ENCODE data around the gene BBS2. TPM values are rescaled to one million over a fixed set of nuclear protein-coding genes. Genes with fewer than 3 reads are reported as not detected.

Gene BBS2
- total RNA-seq, 4 donors from 2014 or later: 25.3 to 52.6 (median 37.9) TPM

DNA sequence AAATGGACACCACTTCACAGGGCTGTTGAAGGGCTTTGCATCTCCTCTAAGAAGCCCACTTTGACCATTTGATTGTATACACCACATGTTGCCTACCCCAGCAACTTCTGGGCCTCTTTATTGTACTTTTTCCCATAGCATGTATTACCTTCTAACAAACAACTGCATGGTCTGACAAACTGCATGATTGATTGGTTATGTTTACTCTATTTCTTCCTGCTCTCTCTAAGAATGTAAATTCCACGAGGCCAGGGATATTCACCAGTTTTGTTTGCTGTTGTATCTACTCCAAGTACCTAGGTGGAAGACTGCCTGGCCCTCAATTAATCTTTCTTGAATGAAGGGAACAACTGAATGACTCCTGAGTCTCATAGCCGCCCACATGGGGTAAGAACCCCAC is 22.2 kb upstream of the BBS2 start:
- TF ChIP-seq, protein P1, sequence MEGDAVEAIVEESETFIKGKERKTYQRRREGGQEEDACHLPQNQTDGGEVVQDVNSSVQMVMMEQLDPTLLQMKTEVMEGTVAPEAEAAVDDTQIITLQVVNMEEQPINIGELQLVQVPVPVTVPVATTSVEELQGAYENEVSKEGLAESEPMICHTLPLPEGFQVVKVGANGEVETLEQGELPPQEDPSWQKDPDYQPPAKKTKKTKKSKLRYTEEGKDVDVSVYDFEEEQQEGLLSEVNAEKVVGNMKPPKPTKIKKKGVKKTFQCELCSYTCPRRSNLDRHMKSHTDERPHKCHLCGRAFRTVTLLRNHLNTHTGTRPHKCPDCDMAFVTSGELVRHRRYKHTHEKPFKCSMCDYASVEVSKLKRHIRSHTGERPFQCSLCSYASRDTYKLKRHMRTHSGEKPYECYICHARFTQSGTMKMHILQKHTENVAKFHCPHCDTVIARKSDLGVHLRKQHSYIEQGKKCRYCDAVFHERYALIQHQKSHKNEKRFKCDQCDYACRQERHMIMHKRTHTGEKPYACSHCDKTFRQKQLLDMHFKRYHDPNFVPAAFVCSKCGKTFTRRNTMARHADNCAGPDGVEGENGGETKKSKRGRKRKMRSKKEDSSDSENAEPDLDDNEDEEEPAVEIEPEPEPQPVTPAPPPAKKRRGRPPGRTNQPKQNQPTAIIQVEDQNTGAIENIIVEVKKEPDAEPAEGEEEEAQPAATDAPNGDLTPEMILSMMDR (IDR thresholded peaks at IDR 0.05; ENCODE audit: low read depth): no peak

DNA sequence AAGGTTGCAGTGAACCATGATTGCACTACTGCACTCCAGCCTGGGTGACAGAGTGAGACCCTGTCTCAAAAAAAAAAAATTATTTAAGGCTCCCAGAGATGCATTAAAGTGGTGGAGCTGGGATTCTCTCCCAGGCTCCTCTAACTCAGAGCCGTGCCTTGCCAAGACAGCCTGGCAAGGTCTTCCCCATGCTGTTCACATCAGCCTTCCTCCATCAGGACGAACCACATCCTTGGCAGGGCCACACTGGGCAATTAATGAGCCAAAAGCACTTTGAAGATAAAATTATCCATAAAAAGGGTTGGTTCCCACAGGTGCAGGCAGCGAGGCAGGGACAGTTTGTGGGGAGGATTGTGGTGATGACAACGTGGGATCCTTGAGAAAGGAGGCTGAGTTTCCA is 19.8 kb upstream of the BBS2 start:
- TF ChIP-seq, protein P1 (IDR thresholded peaks at IDR 0.05; ENCODE audit: low read depth): no peak

DNA sequence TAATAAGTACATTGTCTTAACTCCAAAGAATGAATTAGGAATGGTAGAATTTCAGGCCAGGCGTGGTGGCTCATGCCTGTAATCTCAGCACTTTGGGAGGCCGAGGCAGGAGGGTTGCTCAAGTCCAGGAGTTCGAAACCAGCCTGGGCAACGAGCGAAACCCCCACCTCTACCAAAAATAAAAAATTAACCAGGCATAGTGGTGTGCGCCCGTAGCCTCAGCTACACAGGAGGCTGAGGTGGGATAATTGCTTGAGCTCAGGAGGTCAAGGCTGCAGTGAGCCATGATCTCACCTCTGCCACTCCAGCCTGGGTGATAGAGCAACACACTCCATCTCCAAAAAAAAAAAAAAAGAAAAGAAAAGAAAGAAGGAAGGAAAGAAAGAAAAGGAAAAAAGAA is 18.5 kb upstream of the BBS2 start:
- TF ChIP-seq, protein P1 (IDR thresholded peaks at IDR 0.05; ENCODE audit: low read depth): no peak

DNA sequence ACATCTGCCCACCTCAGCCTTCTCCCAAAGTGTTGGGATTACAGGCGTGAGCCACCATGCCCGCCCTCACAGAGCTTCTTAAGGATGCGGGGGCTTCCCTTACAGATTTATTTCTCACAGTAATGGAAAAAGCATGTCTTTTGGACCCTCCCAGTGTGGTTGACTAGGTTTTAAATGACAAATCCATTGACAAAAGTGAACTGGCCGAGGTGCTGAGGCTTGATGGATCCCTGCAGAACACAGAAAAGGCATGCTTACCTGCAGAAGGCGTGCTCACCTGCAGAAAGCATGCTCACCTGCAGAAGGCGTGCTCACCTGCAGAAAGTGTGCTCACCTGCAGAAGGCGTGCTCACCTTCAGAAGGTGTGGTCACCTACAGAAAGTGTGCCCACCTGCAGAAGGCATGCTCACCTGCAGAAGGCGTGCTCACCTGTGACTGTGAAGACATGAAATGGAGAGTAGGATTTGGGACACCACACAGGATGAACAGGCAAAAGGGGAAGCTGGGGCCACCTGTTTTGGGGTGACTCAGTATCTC is 15.1 kb upstream of the BBS2 start:
- TF ChIP-seq, protein P1 (IDR thresholded peaks at IDR 0.05; ENCODE audit: low read depth): no peak

DNA sequence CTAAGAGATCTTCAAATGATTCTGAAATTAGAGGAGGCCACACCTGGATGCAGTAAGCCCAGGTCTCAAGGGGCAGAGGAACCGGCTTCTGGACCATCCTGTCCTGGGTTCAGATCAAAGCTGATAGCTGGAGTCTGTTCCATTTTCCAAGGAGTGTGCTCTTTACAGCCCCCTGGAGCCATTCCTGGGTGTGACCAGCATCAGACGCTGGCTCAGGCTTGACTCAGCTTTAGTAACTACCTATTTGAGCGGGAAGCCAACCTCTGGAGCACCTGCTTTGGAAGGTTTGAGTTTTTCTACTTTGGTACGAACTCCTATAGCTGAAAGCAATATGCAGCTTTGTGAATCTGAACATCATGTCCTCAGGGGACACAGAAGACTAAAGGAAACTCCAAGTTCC is 12.9 kb upstream of the BBS2 start:
- TF ChIP-seq, protein P1 (IDR thresholded peaks at IDR 0.05; ENCODE audit: low read depth): no peak

DNA sequence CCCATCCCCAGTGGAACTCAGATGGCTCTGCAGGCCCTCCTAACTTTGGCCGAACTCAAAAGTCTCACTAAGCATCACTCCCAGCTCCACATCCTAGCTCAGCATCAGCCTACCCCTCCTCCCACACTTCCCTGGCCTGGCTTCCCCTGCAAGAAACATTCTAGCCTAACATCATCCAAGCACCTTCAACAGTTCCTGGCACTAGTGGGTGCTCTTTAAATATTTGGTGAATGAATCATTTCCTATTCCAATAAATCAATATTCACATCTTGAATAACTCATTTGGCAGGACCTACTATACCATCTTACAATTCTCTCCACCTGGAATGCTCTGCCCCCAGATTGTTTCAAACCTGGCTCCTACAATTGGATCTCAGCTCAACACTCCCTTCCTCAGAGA is 11.0 kb upstream of the BBS2 start:
- TF ChIP-seq, protein P1 (IDR thresholded peaks at IDR 0.05; ENCODE audit: low read depth): no peak

DNA sequence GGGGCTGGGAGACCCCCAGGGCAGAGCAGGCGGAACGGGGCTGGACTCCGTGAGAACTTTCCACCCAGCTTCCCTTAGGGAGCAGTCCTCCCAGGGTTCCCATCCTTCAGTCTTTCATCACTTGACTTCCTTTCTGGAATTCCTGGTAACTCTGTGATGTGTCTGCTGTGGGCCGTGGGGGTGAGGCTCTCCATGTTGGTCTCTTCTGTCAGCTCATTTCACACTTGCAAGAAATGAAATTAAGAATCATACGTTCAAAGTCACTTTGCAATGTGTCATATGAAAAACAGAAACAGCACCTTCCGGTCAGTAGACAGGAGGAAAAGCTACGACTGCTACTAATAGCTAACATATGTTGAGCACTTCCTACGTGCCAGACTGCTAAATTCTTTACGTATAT is 5.4 kb upstream of the BBS2 start:
- TF ChIP-seq, protein P1 (IDR thresholded peaks at IDR 0.05; ENCODE audit: low read depth): no peak

All from subcutaneous adipose tissue (tissue), 4 donors.